ENCODE measurements around the gene TRDN.
"Not testable (repeated sequence)": the region's sequence is repeated elsewhere in the genome, so short reads cannot be mapped to it uniquely, and the experiment has no call there.

GRCh38 chr6:123559816-123560215 lies 76.9 kb downstream of the TRDN start:
- TF ChIP-seq, protein P1, sequence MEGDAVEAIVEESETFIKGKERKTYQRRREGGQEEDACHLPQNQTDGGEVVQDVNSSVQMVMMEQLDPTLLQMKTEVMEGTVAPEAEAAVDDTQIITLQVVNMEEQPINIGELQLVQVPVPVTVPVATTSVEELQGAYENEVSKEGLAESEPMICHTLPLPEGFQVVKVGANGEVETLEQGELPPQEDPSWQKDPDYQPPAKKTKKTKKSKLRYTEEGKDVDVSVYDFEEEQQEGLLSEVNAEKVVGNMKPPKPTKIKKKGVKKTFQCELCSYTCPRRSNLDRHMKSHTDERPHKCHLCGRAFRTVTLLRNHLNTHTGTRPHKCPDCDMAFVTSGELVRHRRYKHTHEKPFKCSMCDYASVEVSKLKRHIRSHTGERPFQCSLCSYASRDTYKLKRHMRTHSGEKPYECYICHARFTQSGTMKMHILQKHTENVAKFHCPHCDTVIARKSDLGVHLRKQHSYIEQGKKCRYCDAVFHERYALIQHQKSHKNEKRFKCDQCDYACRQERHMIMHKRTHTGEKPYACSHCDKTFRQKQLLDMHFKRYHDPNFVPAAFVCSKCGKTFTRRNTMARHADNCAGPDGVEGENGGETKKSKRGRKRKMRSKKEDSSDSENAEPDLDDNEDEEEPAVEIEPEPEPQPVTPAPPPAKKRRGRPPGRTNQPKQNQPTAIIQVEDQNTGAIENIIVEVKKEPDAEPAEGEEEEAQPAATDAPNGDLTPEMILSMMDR (IDR thresholded peaks at IDR 0.05), result not testable (repeated sequence)
- TF ChIP-seq POLR2A (IDR thresholded peaks at IDR 0.05), result not testable (repeated sequence)

All from body of pancreas (tissue), 4 donors.